ENCODE data around the gene RPL27A.

The RPL27A gene

DNA sequence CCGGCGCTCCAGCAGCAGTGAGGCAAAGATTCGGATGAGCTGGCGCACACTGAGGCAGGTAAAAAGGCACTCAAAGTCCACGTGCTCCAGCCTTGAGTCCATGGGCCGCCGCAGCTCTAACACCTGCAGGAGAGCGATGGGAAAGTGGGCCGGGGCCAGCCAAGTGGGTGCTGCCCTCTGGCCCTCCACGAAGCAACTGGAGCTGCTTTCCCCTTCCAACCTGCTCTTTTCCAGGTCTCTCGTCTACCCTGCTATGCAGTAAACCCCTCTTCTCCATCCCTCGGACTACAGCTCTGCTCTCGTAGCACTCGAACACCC is 20.0 kb downstream of the RPL27A start:
- no peak for DNase-seq

DNA sequence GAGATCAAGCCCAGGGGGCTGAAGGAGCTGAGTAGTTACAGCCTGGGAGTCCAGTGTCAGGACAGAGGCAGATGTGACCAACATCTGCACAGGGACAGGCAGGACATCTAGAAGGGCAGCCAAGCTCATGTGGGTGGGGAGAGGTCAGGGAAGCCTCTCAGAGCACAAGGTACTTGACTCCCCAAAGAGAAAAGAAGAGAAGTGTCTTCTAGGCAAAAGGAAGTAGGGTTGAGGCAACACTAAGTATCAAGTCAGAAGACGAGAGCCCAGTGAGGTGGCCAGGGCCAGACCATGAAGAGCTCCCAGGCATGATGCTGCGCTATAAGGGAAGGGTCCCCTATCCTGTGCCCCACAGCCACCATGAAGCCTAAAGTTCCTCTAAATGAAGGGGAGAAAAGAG is 21.5 kb downstream of the RPL27A start:
- DNase-seq = no peak

DNA sequence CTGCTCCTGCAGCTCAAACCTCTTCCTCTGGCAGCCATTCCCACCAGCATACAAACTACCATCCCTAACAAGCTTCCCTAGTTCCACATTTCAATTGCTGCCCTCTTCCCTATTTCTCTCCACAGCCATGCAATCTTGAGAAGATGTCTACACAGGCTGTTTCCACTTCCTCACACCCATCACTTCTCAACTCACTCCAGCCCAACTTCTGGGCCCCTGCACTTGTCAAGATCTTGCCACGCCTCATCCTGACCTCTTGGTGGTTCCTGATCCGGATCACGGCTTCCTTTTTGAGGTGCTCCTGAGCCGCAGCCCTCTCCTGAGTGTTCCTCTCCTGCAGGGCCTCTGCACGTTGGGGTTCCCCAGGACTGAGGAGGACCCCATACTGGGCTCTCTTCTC is 22.6 kb downstream of the RPL27A start:
- no peak for DNase-seq

DNA sequence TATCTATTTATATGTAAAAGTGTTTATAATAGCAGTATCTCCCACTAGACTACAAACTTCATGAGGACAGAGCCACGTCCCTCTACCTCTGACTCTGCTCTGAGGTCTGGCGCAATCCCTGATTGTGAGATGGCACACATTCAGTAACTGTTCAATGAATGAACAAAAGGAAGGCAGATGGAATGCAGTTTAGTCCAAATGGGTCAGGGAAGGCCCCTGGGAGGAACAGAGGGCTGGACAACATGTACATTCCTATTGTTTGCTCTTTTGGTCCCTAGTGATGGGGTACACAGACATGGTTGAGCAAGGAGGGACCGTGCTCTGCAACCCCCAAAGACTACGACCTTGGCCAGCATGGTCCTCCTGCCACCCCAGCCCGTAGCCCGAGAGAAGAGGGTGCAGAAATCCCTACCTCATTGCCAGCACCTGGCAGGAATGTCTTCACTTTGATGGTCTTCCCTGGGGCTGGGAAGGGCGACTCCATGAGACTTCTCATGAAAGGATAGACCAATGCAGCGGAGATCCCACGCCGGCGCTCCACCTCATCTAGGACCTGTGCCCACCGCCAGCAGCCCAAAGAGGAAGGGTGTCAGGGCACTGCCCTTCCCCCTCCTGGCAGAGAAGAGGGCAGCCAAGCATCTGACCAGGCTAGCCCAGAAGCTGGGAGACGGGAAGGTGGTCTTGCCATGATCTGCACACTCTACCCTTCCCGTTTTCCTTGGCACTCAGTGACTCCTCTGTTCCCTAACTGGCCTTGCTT is 24.3 kb downstream of the RPL27A start:
- no peak for DNase-seq

DNA sequence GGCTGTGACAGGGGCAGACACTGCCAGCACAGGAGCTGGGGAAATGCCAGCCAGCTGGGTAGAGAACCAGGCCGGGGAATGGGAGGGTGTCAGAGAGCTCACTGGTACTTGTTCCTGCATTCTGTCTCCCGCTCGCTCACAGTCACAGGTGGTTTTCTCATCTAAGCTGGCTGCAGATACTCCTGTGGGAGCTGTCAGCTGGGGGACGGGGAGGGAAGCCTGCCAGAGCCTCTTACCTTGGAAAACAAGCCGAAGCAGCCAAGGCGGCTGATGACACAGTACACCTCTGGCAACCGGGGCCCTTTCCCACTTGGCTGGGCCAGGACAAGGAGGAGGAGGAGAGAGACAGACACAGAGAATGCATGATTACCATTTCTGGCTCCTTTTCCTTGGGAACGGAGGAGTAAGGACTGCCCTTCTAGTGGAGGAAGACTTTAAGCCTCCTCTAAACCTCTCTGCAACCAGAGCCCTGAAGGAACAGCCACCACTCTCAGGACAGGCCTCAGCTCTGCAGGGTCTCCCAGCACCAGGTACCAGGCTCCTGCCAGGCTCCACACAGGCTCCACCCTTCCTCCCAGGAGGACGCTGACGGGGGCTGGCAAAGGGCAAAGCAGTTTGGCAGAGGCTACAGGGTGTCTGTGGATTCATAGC is 25.1 kb downstream of the RPL27A start:
- DNase-seq = no peak

DNA sequence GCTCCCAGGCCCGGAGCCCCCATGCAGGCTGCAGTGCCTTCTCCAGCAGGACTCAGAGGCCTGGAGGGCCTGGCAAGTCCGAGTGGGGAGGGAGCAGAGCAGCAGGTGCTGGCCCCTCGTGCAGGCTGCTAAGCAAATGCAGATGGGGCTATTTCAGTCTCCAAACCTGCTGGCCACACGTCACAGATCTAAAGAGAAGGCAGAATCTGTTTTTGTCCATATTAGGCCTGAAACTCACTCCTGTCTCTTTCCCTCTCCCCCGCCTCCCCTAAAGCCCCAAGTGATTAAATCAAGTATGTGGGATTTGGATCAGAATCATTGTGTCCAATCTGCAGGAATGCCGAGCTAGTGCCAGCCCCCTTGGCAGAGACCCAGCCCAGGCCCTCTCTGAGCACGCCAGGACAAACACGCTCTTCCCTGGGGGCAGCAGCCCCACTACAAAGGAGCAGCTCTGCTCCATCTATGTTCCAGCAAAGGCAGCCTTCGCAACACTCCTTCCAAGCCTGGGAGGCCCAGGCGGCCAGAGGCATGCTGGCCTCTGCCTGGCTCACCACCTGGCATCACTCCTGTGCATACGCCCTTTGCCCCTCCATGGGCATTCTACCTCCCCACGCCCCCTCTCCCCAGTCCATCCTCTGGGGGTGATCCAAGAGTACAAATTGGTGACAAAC is 26.5 kb downstream of the RPL27A start:
- no peak for DNase-seq

DNA sequence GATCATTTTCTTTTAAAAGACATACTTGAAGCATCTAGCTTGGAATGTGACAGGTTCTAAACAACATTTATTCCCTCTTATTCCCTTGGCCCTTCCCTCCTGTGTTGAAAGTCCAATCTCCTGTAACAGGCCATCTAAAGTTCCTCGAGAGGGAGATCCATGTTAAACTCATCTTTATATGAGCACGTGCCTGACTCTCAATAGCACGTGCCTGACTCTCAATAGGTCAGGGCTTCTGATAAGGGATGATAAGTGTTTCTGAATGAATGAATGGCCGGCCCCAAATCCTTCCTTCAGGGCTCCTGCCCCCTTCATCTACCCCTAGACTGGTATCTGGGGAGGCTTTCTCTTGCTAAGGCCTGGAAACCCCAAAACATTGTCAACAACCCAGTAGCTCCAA is 27.2 kb downstream of the RPL27A start:
- DNase-seq = no peak

DNA sequence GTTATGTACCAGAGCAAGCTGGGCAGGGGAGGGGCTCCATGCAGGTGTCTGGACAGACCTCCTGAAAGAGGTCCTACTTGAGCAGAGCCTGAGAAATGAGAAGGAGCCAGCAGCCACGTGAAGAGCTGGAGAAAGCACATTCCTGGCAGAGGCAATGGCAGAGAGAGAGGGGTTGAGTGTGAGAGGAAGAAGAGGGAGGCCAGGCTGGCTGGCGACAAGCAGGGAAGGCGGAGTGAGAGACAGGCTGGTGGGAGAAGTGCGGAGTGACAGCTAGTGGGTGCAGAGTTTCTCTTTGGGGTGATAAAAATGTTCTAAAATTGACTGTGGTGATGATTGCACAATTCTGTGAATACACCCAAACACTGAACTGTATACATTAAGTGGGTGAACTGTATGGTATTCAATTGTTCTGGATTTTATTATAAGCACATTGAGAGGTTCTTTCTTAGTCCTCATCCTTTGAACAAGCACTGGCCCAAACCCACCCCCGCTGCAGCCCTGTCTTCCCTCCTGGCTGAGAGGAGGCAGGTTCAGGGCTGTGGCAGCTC is 29.4 kb downstream of the RPL27A start:
- no peak for DNase-seq

DNA sequence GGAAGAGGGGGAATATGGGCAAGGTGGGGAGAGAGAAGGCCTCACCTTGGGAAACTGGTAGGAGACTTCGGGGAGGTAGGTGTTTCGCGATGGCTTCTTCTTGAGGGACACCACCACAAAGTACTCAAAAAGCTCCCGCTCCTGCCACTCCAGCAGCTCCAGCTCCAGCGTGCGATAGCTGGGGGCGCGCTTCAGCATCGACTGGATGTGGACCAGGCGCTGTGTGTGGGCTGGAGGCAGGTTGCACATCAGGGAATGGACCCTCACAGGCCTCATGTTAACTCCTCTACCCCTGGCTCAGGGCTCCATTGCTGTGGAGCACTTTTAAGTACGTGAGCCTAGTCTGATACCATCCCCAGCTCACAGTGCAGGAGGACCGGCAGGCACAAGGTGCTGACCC is 29.9 kb downstream of the RPL27A start:
- DNase-seq = no peak

DNA sequence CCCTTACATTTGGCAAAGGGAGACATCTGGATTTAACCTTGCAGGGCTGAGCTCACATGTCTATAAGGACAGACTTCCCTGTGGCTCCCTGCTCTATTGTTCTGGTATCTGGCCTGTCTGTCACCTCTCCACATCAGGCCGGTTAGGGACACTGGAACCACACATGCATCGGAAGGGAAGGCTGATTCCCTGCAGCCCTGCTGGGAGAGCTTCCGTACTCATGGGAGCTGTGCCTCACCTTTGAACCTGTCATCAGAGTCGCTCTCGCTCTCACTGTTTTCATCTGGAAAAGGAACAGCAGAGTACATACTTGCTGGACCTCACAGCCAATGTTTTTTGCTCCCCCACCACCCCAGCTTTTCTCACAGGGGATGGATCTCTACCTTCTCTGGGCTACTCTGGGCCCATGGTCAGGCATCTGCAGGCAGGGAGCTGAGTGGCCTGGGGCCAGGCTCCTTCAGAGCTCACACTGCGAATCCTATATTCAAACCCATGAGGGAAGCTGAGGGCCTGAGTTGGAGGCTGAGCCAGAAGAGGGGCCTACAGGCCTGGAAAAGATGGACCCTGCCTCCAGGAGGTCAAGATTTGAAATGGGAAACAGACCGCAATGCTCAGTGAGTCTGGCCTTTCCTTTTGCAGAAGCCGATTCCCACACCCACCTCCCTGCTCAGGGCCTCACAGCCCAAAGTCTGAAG is 31.3 kb downstream of the RPL27A start:
- no peak for DNase-seq

DNA sequence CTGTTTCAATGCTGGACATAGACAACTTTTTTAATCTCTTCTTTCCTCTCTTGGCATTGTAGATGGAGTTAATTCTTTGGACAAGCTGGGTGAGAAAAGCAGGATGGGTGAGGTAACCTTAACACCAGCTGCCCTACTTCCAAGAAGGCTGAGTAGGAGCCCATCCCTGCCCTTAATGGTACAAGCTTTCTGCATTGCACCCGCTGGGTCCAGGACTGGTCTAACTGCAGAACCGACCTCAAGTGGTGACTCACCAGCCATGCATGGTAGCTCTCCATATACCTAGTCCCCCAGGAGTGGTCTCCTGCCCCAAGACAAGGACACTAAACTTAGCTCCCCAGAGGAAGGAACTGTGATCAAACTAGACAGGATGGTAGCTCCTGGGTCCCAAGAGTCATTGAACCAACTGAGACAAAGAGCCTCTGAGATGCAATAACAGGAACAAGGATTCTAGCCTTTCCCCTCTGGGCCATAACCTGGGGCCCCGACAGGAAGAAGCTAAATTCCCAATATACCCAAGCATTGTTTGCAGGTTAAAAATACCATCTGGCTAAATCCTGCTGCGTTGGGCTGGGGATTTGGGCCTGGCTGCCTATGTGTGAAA is 32.1 kb downstream of the RPL27A start:
- no peak for DNase-seq

DNA sequence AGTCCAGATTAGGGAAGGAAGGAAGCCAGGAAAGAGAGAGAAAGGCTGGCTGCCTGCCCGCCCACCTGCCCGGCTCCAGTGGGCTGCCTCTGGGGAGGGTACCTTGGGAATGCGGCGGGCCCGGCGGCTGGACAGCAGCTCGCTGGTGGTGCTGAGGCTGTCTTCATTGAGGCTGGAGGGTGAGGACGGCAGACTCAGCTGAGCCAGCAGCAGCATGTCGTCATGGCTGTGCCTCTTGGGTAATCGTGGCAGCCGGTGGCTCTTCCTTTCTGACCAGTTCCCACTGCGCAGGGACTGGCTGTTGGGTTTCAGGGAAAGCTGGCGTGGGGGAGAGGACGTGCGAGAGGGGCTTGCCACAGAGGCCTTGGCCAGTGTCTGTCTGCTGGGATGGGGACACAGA is 32.9 kb downstream of the RPL27A start:
- no peak for DNase-seq

DNA sequence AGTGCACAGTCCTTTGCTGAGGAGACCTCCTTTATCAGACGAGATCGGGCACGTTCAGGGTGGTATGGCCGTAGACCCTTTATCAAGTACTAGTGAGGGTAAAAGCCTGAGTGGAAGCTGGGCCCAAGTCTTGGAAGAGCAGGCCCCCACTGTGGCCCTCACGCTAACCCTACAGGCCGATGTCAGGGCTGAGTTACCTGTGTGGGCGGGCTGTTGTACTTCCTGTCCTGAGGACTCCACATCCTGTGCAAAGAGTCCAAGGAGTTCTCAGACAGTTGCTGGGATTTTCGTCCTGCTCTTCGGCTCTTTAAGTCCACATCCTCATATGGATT is 34.9 kb downstream of the RPL27A start:
- no peak for DNase-seq

DNA sequence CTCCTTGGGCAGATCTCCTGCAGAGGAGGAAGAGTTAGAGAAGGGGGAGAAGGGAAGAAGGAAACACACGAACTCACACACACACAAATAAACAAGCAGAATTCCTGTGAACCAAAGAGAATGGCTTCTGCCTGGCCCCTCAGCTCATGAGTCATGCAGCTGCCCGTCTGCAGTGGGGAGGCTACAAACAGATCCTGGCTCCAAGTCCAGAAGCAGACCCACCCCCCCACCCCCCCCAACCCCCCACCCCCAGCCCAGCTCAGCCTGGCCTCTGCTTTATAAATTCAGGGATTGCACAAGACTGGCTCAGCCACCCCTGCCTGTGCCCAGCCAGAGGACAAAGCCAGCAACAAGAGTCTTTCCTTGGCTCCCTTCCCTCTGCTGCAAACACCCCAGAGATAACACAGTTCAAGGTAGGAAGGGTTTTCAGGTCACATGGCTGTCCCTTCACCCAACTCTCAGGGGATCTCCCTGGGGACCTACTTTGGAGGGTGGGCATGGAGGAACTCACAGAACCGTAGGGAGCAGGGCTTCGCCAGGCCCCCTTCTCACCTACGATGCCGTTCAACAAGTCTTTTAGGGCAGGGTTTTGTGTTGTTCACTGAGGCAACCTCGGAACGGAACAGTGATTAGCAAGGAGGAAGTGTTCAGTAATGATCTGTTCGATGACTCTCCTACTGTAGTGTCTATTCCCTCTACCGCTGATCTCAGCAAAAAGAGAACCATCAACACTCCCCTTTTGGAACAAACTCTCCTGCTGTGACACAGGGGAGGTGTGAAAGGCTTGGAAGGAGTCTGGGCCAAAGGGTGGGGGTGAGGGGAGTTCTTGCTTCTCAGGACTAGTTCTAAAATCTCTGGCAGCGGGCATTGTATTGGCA is 35.5 kb downstream of the RPL27A start:
- no peak for DNase-seq

DNA sequence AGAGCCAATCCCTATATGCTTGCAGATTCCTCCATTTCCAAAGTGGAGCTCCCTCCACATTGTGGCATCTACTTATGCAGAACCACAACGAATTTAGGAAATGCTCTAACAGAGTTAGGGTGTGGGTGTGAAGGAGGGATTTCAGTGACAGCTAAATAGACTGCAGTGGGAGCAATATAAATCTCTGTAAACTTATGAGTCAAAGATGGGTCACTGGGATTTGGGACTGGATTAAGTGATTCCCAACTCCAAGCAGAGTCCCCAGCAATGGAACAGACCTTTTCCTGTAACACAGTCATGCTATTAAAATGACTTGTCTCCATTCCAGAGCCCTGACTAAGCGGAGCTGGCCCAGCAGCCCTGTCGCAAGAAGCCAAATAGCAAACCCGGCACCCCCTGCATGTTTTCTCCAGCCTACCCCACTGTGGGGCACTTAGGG is 36.6 kb downstream of the RPL27A start:
- DNase-seq = no peak

DNA sequence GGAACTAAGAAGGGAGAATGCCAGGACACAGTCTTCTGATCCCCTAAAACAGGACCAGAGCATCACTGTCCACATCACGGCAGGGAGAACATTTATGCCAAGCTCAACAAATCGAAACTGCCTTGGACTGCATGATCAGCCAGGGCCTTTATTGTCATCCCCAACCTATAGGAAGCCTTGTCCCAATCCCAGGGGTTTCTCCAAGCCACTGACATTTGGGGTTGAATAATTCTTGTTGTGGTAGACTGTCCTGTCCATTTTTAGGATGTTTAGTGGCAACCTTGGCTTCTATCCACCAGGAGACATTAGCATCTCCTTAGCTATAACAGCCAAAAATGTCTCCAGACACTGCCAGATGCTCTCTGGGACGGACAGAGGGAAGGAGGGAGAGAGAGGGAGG is 37.1 kb downstream of the RPL27A start:
- DNase-seq = no peak

DNA sequence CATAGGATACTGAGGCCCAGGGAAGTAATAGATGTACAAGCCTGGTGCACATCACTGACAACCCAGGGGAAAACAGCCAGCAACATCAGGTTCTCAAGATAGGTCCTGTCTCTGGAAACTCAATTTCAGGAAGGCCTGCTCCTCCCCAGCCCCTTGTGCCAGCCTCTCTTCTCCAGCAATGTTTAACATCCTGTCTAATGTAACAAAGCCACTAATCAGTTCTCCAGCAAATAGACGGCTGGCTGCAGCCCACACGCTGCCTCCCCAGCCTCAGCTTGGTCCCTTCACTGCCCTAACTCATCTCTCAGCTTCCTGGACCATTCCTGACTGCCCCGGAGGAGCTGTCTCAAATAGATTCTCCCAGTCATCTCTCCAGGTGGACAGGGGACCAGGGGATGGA is 37.8 kb downstream of the RPL27A start:
- no peak for DNase-seq

DNA sequence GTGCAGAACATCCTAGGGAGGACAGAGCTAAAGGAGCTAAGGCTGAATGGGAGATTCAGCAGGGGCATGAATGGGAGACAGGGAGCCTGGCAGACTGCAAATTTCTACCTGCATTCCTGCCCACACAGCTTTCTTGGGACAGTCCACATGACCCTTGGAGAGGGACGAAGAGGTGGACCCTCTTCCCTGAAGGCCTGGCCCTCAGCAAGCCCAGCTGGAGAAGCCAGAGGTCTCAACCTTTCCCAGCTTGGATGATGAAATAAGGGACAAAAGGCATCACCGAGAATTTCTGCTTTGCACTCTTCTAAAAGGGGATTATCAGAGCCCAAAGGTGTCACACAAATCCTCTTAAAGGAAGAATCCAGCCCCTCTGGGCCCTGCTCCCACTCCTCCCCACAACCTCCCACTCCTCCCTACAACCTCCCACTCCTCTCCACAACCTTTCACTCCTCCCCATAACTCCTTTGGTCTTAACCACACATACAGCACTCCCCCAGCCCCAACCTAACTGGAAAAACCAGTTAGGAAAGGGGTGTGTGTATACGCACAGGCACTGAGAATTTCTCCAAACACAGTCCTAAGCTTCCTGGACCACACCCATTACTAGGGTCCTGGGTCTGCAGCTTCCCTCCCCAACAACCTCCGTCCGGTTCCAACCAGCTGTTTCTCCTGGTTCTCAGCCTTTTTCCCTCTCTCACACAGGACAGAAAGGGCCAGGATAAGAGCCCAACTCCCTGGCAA is 38.4 kb downstream of the RPL27A start:
- DNase-seq = no peak

DNA sequence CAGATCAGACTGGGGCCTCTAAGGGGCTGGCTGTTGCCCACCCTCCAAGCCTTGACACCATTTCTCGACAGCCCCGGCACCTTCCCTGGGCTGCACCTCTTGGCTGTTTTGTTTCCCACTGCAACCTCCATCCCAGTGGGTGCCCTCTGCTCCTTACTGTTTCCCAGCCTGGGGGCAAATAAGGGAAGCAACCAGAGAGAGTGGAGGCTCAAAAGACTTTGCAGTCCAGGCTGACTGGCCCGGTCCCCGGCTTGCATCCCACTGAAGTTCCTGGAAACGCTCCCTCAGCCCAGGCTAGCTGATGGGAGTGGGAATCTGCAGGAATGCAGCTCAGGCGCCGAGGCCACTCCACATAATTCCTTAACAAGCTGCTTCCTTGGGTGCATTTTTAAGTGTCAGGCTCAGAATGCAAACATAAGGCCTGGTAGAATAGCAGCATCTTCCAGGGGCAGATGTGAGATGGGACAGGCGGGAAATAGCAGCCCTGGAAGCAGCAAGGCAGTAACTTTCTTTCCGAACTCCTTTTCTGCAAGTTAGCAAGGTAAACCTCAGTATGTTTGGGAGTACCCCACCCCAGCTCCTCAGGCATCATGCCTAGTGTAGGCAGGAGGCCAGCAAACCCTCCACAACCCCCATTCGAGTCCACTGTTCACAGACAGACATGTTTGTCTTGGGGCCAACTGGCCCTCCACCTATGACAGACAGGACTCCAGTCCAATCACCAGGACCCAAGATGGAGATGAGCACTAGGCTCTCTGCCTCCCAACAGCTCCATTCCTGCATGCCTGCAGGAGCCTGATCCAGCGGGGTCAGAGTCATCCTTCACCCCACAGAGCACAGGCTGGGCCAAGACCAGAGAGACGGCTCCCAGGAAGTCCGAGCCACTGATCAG is 39.3 kb downstream of the RPL27A start:
- no peak for DNase-seq

DNA sequence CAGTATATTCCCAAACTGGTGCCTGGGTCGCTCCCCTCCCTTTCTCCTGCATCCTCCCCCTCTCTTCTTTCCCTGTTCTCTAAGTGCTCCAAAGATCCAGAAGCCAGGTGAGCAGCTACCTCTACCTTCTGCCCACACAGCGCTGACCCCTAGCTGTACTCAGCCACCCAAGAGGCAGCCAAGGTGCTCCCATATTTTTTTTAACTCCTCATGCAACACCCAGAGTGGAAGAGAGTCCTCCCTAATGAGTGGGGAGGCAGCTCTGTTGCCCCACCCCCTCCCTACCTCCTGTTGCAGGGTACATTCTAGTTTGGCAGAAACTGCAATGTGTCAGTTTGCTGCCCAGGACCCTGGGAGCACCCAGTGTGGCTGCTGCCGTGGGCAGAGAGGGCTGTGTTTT is 40.2 kb downstream of the RPL27A start:
- DNase-seq = no peak
